AG04450 (cell line): ENCODE measurements around the gene TSHB. TPM values are rescaled to one million over a fixed set of nuclear protein-coding genes. Genes with fewer than 3 reads are reported as not detected.

Source experiments
- CTCF ChIA-PET: fragments of 300-600, 350-600 bp; formaldehyde crosslinking; extraction: SDS; loops from one replicate; lab custom pipeline; 2022; ENCODE audit warnings: antibody characterized with exemption, inconsistent platforms; lab: Charles Lee
- POLR2A ChIA-PET: fragments of 350-600 bp; formaldehyde crosslinking; extraction: SDS; loops from one replicate; lab custom pipeline; 2021; ENCODE audit warnings: antibody characterized with exemption, inconsistent platforms; lab: Yijun Ruan, JAX
- DNase-seq: peaks from one replicate; pipeline ENCODE4 v3.0.0-alpha.2; 2011; ENCODE audit warnings: low read depth, low spot score
- H3K27ac ChIP-seq: one replicate; pipeline ENCODE4 v1.5.1; 2012; ENCODE audit warnings: low read depth, low read length, control low read depth
- H3K27me3 ChIP-seq: one replicate; pipeline ENCODE4 v1.6.0; 2012; ENCODE audit warnings: low read length; ENCODE audit not compliant: control insufficient read depth, insufficient read depth
- H3K4me3 ChIP-seq: 2 replicates; pipeline ENCODE4 v1.5.1; 2011; ENCODE audit warnings: mild to moderate bottlenecking, low read depth, low read length, control low read depth
- H3K9me3 ChIP-seq: 2 replicates; pipeline ENCODE4 v1.5.1; 2012; ENCODE audit warnings: low read length; ENCODE audit not compliant: control insufficient read depth, insufficient read depth
- CTCF ChIP-seq: IDR thresholded peaks from 2 replicates; pipeline ENCODE4 v1.5.1; 2011; ENCODE audit warnings: low read depth, low read length, control low read depth, inconsistent platforms
- polyA plus RNA-seq: library from polyadenylated mRNA; depleted of rRNA; stranded (reverse); fragments of >200 nt; gene quantifications from 2 replicates; pipeline ENCODE4 v1.2.3, GENCODE V29; 2011

The TSHB gene
- polyA plus RNA-seq, 1 experiment: not detected

GRCh38 chr1:115069659-115070308, 40.2 kb downstream of the TSHB start:
- H3K9me3 ChIP-seq: no peaks in the 10 kb centered on the region
- no peak for DNase-seq
- TF ChIP-seq CTCF: no peak
- no peak overlapping the region for H3K27ac ChIP-seq
- CTCF ChIA-PET: interaction anchor here (0.7 kb wide), 1 partner anchor 8 kb away, joined by 3 read pairs; no protein-coding TSS in a partner anchor
- POLR2A ChIA-PET: no interaction called here
- no peak overlapping the region for H3K4me3 ChIP-seq
- peaks cover 4% of the 10 kb centered on the region for H3K27me3 ChIP-seq

GRCh38 chr1:115071012-115071664, 41.5 kb downstream of the TSHB start:
- Histone ChIP-seq H3K4me3 (no peak overlapping the region), H3K27me3 (peaks cover 8% of the 10 kb centered on the region), H3K27ac (no peak overlapping the region), H3K9me3 (no peaks in the 10 kb centered on the region)
- no peak for TF ChIP-seq CTCF
- POLR2A ChIA-PET: no interaction called here
- no peak for DNase-seq
- CTCF ChIA-PET: no interaction called here

- POLR2A ChIA-PET: no interaction called here
- Histone ChIP-seq H3K27ac (no peak overlapping the region), H3K4me3 (no peak overlapping the region), H3K27me3 (peaks cover 12% of the 10 kb centered on the region), H3K9me3 (no peaks in the 10 kb centered on the region)
- no peak for DNase-seq
- TF ChIP-seq CTCF: no peak
- CTCF ChIA-PET: no interaction called here
Observed at GRCh38 chr1:115073298-115074087, 43.9 kb downstream of the TSHB start.

- no peak for DNase-seq
- Histone ChIP-seq H3K9me3 (no peaks in the 10 kb centered on the region), H3K27me3 (peaks cover 12% of the 10 kb centered on the region), H3K4me3 (no peak overlapping the region), H3K27ac (no peak overlapping the region)
- POLR2A ChIA-PET: interaction anchor here (0.7 kb wide), 1 partner anchor 373 kb away, joined by 4 read pairs; no protein-coding TSS in a partner anchor
- CTCF ChIA-PET: interaction anchor here (0.7 kb wide), 1 partner anchor 521 kb away, joined by 3 read pairs; no protein-coding TSS in a partner anchor
- no peak for TF ChIP-seq CTCF
Observed at GRCh38 chr1:115074839-115075534, 45.4 kb downstream of the TSHB start.
